H7 (cell line): ENCODE data around the gene ANKRD63. TPM values are rescaled to one million over a fixed set of nuclear protein-coding genes. Genes with fewer than 3 reads are reported as not detected.

Source experiments
- DNase-seq: peaks from one replicate; pipeline ENCODE4 v3.0.0; 2012
- H3K27me3 ChIP-seq: 2 replicates; pipeline ENCODE4 v1.6.0; 2011; ENCODE audit warnings: mild to moderate bottlenecking, low read length; ENCODE audit not compliant: control insufficient read depth, insufficient read depth
- H3K36me3 ChIP-seq: replicated peaks from 2 replicates; pipeline ENCODE4 v1.5.1; 2011; ENCODE audit warnings: low read length; ENCODE audit not compliant: control insufficient read depth, insufficient read depth
- H3K4me3 ChIP-seq: 2 replicates; pipeline ENCODE4 v1.5.1; 2011; ENCODE audit warnings: low read depth, mild to moderate bottlenecking, control low read depth, low read length, moderate library complexity; ENCODE audit not compliant: insufficient read depth
- total RNA-seq: library from RNA; depleted of rRNA; stranded (reverse); fragments of >200 nt; shearing (Covaris generic); gene quantifications from 2 replicates; pipeline ENCODE4 v1.2.3, GENCODE V29; 2014

ANKRD63 gene
- total RNA-seq, 1 experiment from 2014 or later: 0.45 TPM

DNA sequence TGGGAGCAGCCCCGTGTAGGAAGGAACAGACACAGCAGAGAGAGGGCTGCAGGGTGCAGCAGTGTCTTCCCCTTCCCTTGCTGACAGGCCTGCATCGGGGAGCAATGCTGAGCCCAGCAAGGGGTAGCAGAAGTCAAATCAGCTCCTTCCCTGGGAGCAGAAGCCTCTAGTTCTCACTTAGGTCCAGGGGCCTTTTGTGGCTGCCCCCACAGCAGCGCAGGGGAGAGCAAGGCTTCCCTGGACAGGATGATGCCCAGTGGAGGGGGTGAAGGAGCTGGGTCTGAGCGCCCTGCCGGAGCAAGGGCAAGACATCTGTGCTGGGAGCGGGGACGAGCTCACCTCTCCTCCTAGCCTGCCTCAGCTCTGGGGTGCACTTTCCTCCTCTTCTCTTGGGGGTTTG lies 24.0 kb upstream of the ANKRD63 start:
- peak; percentile 63 for DNase-seq
- H3K4me3 ChIP-seq: no peak overlapping the region
- peaks cover 1% of the 10 kb centered on the region for H3K27me3 ChIP-seq
- no peaks in the 10 kb centered on the region; the same call in 1 of the 2 replicates for H3K36me3 ChIP-seq

DNA sequence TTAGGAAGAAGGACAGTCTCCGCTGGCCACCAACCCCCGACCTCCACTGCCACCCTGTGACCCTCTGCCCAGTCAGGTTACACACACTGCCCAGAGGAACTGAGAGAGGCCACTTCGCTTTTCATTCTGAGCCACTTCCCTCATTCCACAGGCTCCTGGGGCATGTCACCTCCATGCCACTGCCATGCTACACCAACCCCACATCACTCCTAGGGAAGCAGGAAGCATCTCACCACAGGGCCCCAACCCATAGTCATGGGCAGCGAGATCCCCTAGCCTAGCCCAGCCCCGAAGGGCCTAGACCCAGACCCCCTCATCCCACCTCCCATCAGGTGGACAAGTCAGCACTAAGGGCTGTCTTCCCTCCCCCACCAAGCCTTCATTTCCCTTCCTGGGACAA lies 23.5 kb upstream of the ANKRD63 start:
- DNase-seq: no peak
- Histone ChIP-seq H3K4me3 (no peak overlapping the region), H3K36me3 (no peaks in the 10 kb centered on the region; the same call in 1 of the 2 replicates), H3K27me3 (peaks cover 1% of the 10 kb centered on the region)

DNA sequence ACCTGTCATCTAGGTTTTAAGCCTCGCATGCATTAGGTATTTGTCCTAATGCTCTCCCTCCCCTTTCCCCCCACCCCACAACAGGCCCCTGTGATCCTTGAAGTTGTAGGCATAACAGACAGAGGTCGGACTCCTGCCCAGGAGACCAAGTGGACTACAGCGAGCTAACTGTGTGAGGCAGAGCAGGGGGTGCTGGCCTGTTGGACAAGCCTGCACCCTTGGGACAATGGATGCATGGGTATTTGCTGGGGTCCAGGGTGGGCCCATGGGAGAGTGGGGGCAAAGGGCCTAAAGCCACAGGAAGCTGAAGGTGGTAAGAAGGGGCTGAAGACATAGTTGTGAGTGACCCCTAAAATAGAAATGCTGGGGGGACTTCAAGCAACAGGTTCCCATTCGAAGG lies 22.4 kb upstream of the ANKRD63 start:
- Histone ChIP-seq H3K4me3 (no peak overlapping the region), H3K27me3 (no peaks in the 10 kb centered on the region; the same call in 1 of the 2 replicates), H3K36me3 (no peaks in the 10 kb centered on the region; the same call in 1 of the 2 replicates)
- no peak for DNase-seq

DNA sequence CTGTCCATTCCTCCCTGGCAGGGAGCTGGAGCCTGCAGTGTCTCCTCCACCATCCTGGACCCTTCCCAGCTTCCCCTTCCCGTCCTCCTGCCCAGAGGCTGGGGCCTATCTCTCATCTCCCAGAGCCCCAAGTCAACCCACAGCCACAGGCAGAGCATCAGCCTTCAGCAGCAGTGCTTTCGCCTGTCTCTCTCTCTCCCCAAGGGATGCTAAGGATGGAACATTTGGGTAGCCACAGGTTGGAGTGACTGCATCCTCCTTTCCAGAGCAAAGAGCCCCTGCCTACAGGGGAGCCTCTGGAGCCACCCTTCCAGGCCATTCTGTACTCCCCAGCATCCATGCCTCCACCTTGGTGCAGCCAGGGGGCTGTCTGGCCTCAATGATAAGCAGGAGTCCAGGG lies 20.7 kb upstream of the ANKRD63 start:
- H3K36me3 ChIP-seq: no peaks in the 10 kb centered on the region; the same call in 1 of the 2 replicates
- H3K4me3 ChIP-seq: no peak overlapping the region
- H3K27me3 ChIP-seq: no peaks in the 10 kb centered on the region
- no peak for DNase-seq

DNA sequence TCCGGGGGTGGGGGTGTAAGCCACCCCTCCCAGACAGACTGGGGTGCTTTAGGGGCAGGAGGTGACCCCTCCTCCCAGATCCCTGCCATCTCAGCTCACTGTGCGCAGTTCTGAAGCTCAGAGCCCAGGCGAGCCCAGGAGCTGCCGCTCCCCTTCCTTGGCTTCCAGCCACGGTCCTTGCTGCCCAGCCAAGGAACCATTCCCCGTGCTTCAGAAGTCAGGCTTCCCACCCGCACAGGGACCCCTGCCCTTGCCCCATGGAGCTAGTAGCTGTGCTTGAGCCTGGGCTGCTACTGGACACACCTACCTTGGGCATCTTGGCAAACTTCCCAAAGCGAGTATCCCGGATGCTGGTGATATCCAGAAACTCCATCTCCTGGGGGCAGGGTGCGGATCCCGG lies 20.1 kb upstream of the ANKRD63 start:
- no peak for DNase-seq
- Histone ChIP-seq H3K4me3 (no peak overlapping the region), H3K27me3 (no peaks in the 10 kb centered on the region), H3K36me3 (no peaks in the 10 kb centered on the region; the same call in 1 of the 2 replicates)

DNA sequence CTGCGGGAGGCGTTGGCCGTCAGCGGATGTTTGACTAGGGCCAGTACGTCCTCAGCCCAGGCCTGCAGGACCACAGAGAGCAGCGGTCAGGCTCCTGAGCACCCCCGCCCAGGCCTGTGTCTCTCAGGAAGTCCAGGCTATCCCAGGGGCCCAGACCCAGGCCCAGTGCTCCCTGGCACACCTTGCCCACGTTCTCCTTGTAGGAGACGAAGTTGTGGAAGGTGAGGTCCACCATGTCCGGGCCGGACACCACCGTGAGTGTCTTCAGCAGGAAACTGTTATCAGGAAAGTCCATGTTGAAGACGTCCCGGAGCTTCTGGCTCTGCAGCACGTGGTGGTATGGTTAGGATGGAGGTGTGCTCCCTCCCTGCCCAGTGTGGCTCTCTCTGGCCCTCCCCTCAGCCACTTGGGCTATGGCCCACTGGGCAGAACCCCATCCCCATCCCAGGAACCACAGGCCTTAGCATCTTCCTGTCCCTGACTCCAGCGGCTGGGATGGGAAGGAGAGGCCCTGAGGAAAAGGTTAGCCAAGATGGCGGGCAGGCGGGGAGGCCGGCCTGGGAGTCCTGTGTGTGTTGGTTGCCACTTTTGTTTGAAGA lies 19.5 kb upstream of the ANKRD63 start:
- H3K4me3 ChIP-seq: no peak overlapping the region
- H3K36me3 ChIP-seq: no peaks in the 10 kb centered on the region; the same call in 1 of the 2 replicates
- DNase-seq: peak; percentile 42
- H3K27me3 ChIP-seq: no peaks in the 10 kb centered on the region

DNA sequence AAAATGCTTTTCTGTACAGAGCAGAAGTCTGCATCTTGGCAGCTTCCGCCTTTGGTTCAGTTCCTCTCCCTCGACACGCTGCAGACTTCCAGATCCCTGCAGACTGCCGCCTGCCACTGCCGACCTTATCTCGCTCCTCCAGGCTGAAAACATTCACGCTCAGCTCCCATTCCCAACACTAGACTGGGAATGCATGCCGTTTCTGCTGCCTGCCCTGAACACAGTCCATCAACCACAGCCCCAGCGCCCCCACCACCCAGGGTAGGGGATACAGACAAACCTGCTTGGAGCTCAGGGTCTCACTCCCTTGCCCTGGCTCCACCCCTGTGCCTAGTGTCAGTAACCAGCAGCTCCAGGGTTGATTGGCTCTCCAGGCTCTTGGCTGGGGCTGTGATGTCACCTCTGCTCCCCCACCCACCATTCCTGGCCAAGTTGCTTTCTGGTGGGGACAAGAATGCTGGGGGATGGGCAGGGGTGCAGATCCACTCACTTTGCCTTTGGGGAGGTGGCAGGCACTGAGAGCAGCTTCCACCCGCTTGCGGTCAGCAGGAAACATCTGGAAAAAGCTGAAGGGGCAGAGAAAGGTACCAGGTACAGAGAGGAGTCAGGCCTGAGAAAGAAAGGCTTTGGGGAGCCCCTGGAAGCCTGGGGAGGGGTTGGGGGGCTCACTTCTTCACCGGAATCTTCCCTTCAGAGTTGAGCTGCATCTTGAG lies 18.8 kb upstream of the ANKRD63 start:
- DNase-seq: peak; percentile 81
- no peak overlapping the region for H3K4me3 ChIP-seq
- no peaks in the 10 kb centered on the region for H3K27me3 ChIP-seq
- no peaks in the 10 kb centered on the region; the same call in 1 of the 2 replicates for H3K36me3 ChIP-seq

DNA sequence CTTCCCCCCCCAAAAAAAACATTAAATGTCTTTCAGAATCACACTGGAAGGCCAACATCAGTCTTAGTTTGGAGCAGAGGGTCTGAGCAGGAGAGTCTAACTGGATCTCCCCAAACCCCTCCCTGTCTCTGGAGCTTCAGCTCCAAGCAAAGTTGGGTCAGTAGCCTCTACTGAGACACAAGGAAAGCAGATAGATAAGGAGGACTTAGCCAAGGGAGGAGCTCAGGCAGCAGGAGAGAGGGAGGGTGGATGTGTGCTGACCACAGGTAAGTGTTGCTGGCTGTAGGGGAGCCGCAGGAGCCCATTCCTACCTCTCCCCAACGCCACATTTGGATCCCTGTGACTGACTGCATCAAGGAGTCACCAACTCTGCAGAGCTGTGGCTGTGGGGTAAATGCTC lies 17.9 kb upstream of the ANKRD63 start:
- no peak overlapping the region for H3K4me3 ChIP-seq
- no peaks in the 10 kb centered on the region for H3K27me3 ChIP-seq
- DNase-seq: peak; percentile 27
- H3K36me3 ChIP-seq: no peaks in the 10 kb centered on the region

DNA sequence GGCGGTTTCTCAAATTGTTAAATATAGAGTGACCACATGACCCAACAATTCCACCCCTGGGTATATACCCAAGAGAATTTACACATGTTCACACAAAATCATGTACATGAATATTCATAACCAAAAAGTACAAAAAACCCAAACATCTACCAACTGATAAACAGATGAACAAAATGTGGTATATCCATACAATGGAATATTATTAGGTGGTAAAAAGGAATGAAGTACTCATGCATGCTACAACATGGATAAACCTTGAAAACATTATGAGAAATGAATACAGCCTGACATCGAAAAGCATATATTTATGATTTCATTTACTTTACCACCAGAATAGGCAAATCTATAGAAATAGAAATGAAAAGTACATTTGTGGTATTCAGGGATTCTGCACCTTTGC lies 17.5 kb upstream of the ANKRD63 start:
- no peaks in the 10 kb centered on the region for H3K27me3 ChIP-seq
- H3K4me3 ChIP-seq: no peak overlapping the region
- H3K36me3 ChIP-seq: no peaks in the 10 kb centered on the region
- no peak for DNase-seq

DNA sequence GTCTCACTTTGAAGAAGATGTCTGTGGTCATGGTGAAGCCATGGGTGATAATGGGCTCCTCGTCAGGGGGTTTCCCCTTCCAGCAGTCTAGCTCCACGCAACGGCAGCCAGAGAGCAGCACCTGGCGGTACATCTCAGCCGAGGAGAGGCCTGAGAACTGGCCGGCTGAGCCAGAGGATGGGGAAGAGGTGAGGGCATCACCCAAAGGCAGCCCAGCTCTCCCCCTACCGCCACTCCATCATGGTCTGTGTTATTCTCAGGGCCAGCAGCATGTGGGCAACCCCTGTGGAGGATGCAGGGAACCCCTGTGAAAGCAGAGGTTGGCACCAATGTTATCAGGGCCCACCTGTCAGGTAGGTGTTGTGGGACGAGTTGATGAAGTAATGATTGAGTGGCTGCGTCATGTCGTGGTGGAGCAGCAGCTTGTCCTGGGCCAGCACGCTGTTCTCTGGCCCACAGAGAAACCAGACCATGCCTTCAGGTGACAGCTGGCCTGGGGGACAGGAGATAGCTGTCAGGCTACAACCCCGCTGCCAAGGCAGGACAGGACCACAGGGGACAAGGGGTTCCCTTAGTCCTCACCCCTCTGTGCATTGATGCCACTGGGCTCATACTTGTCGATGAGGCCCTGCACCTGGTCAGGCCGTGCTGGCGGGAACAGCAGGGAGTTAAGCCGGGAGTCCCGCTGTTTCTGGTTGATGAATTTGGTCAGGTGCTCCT lies 15.5 kb upstream of the ANKRD63 start:
- no peak for DNase-seq
- Histone ChIP-seq H3K36me3 (no peaks in the 10 kb centered on the region), H3K4me3 (no peak overlapping the region), H3K27me3 (peaks cover 1% of the 10 kb centered on the region)

DNA sequence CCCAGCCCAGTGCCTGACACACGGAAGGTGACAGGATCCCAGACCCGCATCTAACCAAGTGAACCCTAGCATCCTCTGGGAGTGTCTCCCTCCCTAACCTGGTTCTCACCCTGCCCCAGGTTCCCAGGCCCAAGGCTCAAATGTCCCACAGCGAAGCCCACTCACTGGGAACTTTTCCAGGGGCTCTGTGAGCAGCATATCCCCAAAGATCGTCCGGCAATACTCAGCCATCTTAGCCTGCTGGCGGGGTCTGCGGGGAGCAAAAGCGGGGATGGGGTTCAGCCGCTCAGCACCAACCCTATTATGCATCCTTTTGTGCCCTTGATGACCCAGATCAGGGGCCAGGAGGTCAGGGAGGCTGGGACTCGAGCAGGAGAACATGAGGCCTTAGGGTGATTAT lies 14.5 kb upstream of the ANKRD63 start:
- DNase-seq: peak; percentile 29
- Histone ChIP-seq H3K27me3 (peaks cover 11% of the 10 kb centered on the region), H3K36me3 (no peaks in the 10 kb centered on the region), H3K4me3 (no peak overlapping the region)

DNA sequence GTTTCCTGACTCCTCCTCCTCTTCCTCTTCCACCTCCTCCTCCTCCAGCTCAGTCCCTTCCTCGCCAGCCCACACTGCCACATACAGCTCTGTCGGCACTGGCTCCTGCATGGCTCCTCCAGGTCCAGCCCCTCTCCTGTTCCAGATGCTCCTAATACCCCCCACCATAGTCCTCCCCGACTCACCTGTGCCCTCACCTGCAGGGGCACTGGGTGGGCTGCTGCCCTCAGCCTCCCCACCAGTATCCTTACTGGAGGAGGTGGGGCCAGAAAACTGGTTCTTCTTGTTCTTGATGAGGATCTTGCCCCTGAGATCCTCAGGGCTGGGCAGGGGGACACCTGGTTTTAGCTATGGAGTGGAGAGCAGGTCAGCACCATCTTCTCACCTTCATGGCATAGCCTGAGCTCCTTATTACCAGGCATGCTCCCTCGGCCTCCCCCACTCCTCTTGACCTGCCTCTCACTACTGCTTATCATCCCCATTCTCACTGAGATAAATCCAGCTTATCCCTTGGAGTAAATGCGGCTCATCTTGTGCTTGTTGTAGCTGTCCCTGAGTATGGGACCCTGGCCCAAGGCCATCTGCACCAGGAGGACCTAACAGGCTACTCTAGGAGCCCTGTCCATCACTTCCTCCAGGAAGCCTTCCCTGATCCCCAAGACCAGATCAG lies 13.8 kb upstream of the ANKRD63 start:
- Histone ChIP-seq H3K36me3 (no peaks in the 10 kb centered on the region), H3K27me3 (peaks cover 18% of the 10 kb centered on the region), H3K4me3 (no peak overlapping the region)
- peak; percentile 38 for DNase-seq

DNA sequence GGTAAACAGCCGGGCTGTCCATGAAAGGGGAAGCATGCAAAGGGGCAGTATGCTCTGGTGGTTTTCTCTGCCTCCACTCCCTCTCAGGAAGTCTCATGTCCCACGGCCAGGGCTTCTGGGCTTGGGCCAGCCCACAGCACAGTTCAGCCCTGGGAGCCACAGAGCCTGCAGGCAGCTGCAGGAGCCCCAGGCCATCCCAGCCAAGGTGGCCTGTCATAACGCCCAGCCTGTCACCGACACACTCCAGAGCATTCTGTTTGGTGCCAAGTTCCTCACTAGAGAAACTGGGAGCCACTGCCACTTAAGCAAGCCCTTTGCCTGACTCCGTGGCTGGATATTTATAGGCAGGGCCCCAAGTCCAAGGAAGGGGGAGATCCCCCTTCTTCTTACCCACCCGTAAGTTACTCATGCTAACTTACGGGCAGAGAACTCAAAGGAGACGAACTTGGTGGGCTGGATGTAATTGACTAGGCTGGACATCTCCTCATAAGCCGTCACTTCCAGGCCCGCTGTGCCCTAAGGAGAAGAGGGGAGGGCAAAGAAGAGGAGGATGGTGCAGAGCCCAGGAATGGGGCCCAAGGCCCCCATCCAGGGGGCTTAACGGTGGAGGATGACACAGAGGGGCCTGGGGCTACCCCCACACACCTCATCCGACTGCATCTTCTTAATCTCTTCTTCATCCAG lies 13.2 kb upstream of the ANKRD63 start:
- DNase-seq: peak; percentile 38
- no peak overlapping the region for H3K4me3 ChIP-seq
- peaks cover 25% of the 10 kb centered on the region for H3K27me3 ChIP-seq
- no peaks in the 10 kb centered on the region for H3K36me3 ChIP-seq

DNA sequence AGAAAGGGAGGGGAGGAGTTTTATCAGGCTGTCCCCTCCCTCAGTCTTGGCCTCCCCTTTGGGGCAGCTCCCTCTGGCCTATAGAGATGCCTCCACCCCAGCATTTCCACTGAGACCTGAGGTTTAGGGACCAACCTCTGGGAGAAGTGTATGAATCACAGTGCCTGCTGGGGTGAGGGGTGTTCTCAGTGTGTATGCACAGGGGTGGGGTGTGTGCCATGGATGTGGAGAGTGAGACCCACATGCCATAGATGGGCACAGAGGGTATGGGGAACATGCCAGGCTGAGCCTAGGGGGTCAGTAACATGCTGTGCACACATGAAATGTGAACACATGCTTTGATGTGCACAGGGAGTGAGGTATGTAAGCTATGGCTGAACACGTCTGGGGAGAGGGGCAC lies 12.4 kb upstream of the ANKRD63 start:
- peak; percentile 34 for DNase-seq
- no peak overlapping the region for H3K4me3 ChIP-seq
- peaks cover 30% of the 10 kb centered on the region for H3K27me3 ChIP-seq
- no peaks in the 10 kb centered on the region for H3K36me3 ChIP-seq
